Astrocyte of the spinal cord (primary cell): ENCODE results near the gene HTN3.
"Not testable (repeated sequence)": the region's sequence is repeated elsewhere in the genome, so short reads cannot be mapped to it uniquely, and the experiment has no call there.

Experiments used
- DNase-seq: peaks from one replicate; pipeline ENCODE4 v3.0.0; 2011; ENCODE audit warnings: low read depth, low spot score
- H3K4me3 ChIP-seq: 2 replicates; pipeline ENCODE4 v1.5.1; 2011; ENCODE audit warnings: low read depth, mild to moderate bottlenecking, low read length, moderate library complexity
- in situ Hi-C: cut with HindIII; loops from 2 replicates; pipeline ENCODE4 v1.10.0; 2017; ENCODE audit warnings: low sequenced_read_pairs
- TF ChIP-seq, protein P1 (sequence below): IDR thresholded peaks from 2 replicates; pipeline ENCODE4 v1.5.1; 2012; ENCODE audit warnings: low read depth, mild to moderate bottlenecking, low read length, inconsistent platforms

Gene HTN3

DNA sequence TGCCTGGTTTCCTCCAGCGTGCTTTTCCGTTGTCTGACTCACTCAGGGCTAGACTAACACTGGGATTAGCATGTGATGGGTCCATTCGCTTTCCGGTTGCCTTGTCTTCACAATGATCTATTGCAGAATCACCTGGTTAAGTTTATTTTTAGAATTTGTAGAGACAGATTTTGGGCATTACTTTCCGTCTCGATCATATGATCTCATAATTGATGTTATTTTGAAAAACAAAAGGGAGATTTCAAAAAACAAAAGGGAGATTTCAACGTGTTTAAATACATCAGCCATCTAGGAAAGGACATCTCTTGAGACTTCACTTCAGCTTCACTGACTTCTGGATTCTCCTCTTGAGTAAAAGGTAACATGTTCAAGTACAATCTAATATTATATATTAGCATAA lies at the start of gene HTN3:
TSS of gene HTN3 (plus strand) at position 301 of the 400 bp plus-strand sequence. CDS start 2,282 bp downstream, outside the sequence.
- in situ Hi-C loops, H3K4me3 ChIP-seq, DNase-seq: not testable (repeated sequence)

DNA sequence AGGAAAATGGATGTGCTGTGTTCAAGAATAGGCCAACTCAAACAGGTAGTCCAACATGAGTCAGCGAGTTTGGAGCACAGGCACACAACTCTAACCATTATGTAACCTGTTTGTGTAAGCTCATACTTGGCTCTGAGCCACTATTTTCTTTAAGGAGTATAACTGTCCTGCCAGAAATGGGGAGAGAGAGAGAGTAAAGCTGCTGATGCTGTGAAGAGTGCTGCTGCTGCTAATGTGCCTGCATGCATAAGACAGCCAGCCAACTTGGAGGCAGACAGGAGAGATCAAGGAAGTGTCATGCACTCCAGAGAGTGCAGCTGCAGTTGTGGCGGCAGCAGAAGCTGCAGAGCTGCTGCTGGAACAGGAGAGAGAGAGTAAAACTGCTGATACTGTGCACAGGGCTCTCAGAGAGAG lies 44.2 kb upstream of the HTN3 start:
- peak; percentile 51 for DNase-seq
- in situ Hi-C loops: no loop called here
- TF ChIP-seq, protein P1, sequence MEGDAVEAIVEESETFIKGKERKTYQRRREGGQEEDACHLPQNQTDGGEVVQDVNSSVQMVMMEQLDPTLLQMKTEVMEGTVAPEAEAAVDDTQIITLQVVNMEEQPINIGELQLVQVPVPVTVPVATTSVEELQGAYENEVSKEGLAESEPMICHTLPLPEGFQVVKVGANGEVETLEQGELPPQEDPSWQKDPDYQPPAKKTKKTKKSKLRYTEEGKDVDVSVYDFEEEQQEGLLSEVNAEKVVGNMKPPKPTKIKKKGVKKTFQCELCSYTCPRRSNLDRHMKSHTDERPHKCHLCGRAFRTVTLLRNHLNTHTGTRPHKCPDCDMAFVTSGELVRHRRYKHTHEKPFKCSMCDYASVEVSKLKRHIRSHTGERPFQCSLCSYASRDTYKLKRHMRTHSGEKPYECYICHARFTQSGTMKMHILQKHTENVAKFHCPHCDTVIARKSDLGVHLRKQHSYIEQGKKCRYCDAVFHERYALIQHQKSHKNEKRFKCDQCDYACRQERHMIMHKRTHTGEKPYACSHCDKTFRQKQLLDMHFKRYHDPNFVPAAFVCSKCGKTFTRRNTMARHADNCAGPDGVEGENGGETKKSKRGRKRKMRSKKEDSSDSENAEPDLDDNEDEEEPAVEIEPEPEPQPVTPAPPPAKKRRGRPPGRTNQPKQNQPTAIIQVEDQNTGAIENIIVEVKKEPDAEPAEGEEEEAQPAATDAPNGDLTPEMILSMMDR: no peak
- H3K4me3 ChIP-seq: no peak overlapping the region

DNA sequence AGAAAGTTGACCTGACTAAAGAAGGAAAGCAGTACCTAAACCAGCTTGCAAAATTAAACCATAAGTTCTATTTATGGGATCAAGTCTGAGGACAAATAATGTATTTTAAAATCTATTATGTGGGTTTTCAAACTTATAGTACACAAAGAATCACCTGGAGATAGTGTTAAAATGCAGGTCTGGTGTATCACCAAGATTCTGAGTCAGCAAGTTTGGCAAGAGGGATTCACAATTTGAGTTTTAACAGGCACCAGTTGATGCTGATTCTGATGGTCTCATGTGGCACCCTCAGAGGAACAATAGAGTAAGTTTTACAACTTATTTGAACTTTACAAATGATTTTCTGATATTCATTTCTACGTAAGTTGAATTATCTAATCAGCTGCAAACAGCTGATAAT lies 41.6 kb upstream of the HTN3 start:
- DNase-seq: no peak
- no peak overlapping the region for H3K4me3 ChIP-seq
- TF ChIP-seq, protein P1: no peak
- in situ Hi-C loops: no loop called here

DNA sequence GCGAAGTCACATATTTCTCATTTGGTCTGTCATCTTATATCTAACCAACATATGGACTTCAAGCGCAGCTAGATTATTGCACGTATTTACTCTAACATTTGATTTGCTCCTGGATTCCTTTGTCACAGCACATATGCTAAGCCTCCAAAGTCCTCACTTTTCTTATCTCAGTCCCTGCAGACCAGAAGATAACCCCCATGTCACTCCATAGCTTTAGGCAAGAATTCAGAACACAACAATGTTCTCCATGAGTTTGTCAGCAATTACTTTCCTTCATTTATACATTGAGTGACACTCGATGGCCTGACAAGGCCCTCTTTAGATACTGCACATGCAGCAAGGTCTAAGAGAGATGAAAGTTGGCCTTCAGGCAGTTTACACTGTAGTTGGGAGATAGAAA lies 37.2 kb upstream of the HTN3 start:
- H3K4me3 ChIP-seq: no peak overlapping the region

DNA sequence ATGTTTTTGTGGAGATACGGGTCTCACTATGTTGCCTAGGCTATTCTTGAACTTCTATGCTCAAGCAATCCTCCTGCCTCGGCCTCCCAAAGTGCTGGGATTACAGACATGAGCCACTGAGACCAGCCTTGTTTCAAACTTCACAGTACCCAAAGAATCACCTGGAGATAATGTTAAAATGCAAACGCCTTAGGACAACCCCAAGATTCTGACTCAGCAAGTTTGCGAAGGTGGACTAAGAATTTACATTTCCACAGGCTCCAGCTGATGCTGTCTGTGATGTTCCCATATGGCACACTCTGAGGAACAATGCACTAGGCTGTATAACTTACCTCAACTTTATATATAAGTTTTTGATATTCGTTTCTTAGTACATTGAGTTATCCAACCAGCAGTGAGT lies 33.5 kb upstream of the HTN3 start:
- no peak for DNase-seq
- in situ Hi-C loops: no loop called here
- no peak overlapping the region for H3K4me3 ChIP-seq
- TF ChIP-seq, protein P1: no peak

More for the DNA sequence above, 37.2 kb upstream of the HTN3 start:
- DNase-seq: no peak
- TF ChIP-seq, protein P1: no peak
- in situ Hi-C loops: no loop called here

DNA sequence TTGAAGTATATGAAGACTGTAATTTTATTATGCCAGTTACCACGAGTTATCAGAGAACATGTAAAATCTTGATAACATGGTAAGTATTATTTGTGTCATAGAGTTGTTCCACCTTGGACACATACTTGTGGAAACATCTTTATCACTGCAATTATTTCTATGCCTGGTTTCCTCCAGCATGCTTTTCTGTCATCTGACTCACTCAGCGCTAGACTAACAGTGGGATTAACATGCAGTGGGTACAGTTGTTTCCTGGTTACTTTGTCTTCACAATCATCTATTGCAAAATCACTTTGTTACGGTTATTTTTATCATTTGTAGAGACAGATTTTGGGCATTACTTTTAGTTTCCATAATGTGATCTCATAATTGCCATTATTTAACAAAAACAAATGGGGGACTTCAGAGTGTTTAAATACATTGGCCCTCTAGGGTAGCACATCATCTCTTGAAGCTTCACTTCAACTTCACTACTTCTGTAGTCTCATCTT lies 32.7 kb upstream of the HTN3 start, which contains the start of gene STATH:
TSS of gene STATH (plus strand) at position 441 of the 491 bp plus-strand sequence. CDS start 2,472 bp downstream, outside the sequence.
- in situ Hi-C loops: no loop called here
- H3K4me3 ChIP-seq: no peak within 1 kb of the TSS
- DNase-seq: no peak
- TF ChIP-seq, protein P1: no peak

DNA sequence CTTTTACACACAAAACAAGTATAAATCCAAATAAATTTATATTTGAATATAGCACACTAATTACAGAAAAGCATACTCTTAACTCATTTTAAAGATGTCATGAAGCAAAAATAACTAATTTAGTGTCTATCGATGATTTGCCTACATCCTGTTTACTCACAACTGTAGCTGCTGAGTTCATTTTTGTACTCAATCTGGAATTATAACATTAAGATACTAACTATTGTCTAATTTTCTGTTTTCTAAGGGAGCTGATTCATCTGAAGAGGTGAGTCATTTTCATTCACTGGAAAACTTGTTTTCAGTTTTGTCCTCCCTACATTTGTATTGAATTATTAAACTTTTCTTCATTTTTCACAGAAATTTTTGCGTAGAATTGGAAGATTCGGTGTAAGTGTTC lies 28.8 kb upstream of the HTN3 start:
- TF ChIP-seq, protein P1: no peak
- no peak overlapping the region for H3K4me3 ChIP-seq
- DNase-seq: peak; percentile 7
- in situ Hi-C loops: no loop called here
